ENCODE measurements around the gene SPAG6. TPM values are rescaled to one million over a fixed set of nuclear protein-coding genes. Genes with fewer than 3 reads are reported as not detected.

Gene SPAG6
- total and polyA plus RNA-seq, 2 of the 4 experiments (the other 2 are of a cell fraction), result not detected

GRCh38 chr10:22326145-22326702, 19.1 kb upstream of the SPAG6 start:
- H3K9me1 ChIP-seq (ENCODE audit: insufficient read depth, low read length), result 0 out of 2 replicates have a peak, but pooled peaks cover 2% of the 10 kb centered on the region
- H3K27ac ChIP-seq (ENCODE audit: insufficient read depth, low read length), result peak overlapping the region; percentile 36
- 0 out of 2 replicates have a peak, but pooled peaks cover 3% of the 10 kb centered on the region for H3K9me3 ChIP-seq (ENCODE audit: control insufficient read depth, insufficient read depth, low read length)
- peaks cover 22 to 28% of the 10 kb centered on the region in 2 experiments for H3K79me1 ChIP-seq (ENCODE audit: low read depth in 1 of 2, low read length in 2 of 2)
- peaks cover 13% of the 10 kb centered on the region; the same call in 1 of the 2 replicates for H4K20me1 ChIP-seq (ENCODE audit: insufficient read depth, low read length)
- no peaks in the 10 kb centered on the region; the same call in 1 of the 2 replicates for H3K4me1 ChIP-seq (ENCODE audit: control insufficient read depth, insufficient read depth, low read length)
- H2BK15ac ChIP-seq (ENCODE audit: low read depth, low read length), result no peak overlapping the region
- intact Hi-C loops (cut with micrococcal nuclease) (loop anchor here (5.0 to 10.0 kb wide), 3 partner anchors 229 to 814 kb away; no protein-coding TSS in a partner anchor), dilution Hi-C loops (cut with HindIII; ENCODE audit: low sequenced_read_pairs, unreplicated experiment) (no loop called here), in situ Hi-C loops (cut with MboI; ENCODE audit: low sequenced_read_pairs) (loop anchor here (10.0 kb wide), 1 partner anchor 499 kb away; no protein-coding TSS in a partner anchor)
- POLR2A ChIA-PET (ENCODE audit: unreplicated experiment), result no interaction called here
- H3K4ac ChIP-seq (ENCODE audit: low read depth, low read length), result no peak overlapping the region
- H3K18ac ChIP-seq (ENCODE audit: low read depth, low read length), result no peak overlapping the region
- H4K91ac ChIP-seq (ENCODE audit: insufficient read depth, low read depth, low read length), result no peak overlapping the region
- WGBS, 2 experiments (ENCODE audit: extremely low coverage in 2 of 2, insufficient read length in 1 of 2), result no CpG with 5 or more reads among the region's 8 CpGs
- H2AFZ ChIP-seq (replicated peaks; ENCODE audit: low read length, poor library complexity), result peak overlapping the region; percentile 85
- DNase-seq (peak; percentile 32), ATAC-seq (ENCODE audit: low read depth) (peak; percentile 4)
- no TSS peak for BruUV-seq (replicated peaks)
- H3K56ac ChIP-seq (ENCODE audit: extremely low read depth, insufficient read depth, low read length), result peak overlapping the region; percentile 26; the same call in 1 of the 2 replicates
- H4K8ac ChIP-seq (ENCODE audit: low read depth in 2 of 2, low read length in 2 of 2), result peak overlapping the region in 1 of 2 experiments; percentile 54; a peak in 1 of 4 replicates
- H3K23ac ChIP-seq (ENCODE audit: low read depth, low read length), result peak overlapping the region; percentile 55; the same call in 1 of the 2 replicates
- peak overlapping the region; percentile 78 for H3K9ac ChIP-seq (ENCODE audit: low read depth, low read length)
- peaks cover 21% of the 10 kb centered on the region for H3K27me3 ChIP-seq (ENCODE audit: control insufficient read depth, insufficient read depth, low read length)
- H3K4me2 ChIP-seq (ENCODE audit: low read depth, low read length), result peak overlapping the region; percentile 82
- TF ChIP-seq NFE2L2 (IDR thresholded peaks at IDR 0.05; ENCODE audit: low read depth, low read length) (no peak), SMC3 (IDR thresholded peaks at IDR 0.05; ENCODE audit: low read depth, low read length) (no peak)
- peak overlapping the region; percentile 61 for H3K4me3 ChIP-seq (ENCODE audit: insufficient read depth, low read depth, low read length)
- H2AK5ac ChIP-seq (ENCODE audit: low read depth, low read length), result no peak overlapping the region
- no peak overlapping the region for H2BK5ac ChIP-seq (ENCODE audit: low read depth, low read length, poor library complexity, severe bottlenecking)
- no peak overlapping the region for H4K5ac ChIP-seq (ENCODE audit: low read depth, low read length)
- no peak overlapping the region for H2BK20ac ChIP-seq (ENCODE audit: low read depth, low read length)
- H2AK9ac ChIP-seq (replicated peaks; ENCODE audit: low read depth, low read length, poor library complexity), result no peak overlapping the region
- H2BK120ac ChIP-seq (ENCODE audit: low read depth, low read length), result no peak overlapping the region
- no peak overlapping the region; the same call in 1 of the 2 replicates for H3K14ac ChIP-seq (replicated peaks; ENCODE audit: low read depth, low read length)
- H3K36me3 ChIP-seq (ENCODE audit: control insufficient read depth, insufficient read depth, low read length), result peaks cover 7% of the 10 kb centered on the region
- CTCF ChIA-PET, result interaction anchor here (0.6 kb wide), 1 partner anchor 42 kb away, joined by 8 read pairs; no protein-coding TSS in a partner anchor
